GM10847 (cell line): ENCODE measurements around the gene MCTP2.

Experiments used
- POLR2A ChIP-seq: IDR thresholded peaks from 2 replicates; pipeline ENCODE4 v1.6.1; 2011; ENCODE audit not compliant: insufficient read length; ENCODE audit errors: extremely low read depth

The MCTP2 gene

GRCh38 chr15:94487635-94488034 lies 256.3 kb downstream of the MCTP2 start:
- TF ChIP-seq POLR2A, result no peak

- no peak for TF ChIP-seq POLR2A
Observed at GRCh38 chr15:94493176-94493575, 261.8 kb downstream of the MCTP2 start.

DNA sequence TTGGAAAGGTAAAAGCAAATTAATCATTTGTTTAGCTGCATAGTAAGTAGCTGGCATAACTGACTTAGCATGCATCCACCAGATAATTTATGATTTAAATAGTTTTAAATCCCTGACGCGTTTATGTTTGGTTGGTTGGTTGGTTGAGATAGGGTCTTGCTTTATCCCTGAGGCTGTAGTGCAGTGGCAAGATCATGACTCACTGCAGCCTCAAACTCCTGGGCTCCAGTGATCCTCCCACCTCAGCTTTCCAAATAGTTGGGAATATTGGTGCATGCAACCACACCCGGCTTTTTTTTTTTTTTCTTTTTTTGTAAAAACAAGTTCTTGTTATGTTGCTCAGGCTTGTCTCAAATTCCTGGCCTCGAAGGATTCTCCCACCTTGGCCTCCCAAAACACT lies 263.4 kb downstream of the MCTP2 start:
- TF ChIP-seq POLR2A, result no peak

GRCh38 chr15:94503293-94503692 lies 271.9 kb downstream of the MCTP2 start:
- no peak for TF ChIP-seq POLR2A

DNA sequence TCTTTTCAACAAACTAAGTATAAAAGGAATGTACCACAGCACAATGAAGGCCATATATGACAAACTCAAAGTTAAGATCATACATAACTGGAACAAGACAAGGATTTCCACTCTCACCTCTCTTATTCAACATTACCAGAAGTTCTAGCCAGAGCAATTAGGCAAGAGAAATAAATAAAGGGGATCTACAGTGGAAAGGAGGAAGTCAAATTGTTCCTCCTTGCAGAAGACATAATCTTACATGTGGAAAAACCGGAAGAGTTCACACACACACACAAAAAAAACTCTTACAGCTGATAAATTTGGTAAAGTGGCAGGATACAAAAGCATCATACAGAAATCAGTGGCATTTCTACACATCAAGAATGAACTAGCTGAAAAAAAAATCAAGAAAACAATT lies 277.9 kb downstream of the MCTP2 start:
- TF ChIP-seq POLR2A, result no peak

- TF ChIP-seq POLR2A, result no peak
Observed at GRCh38 chr15:94522125-94522524, 290.8 kb downstream of the MCTP2 start.

DNA sequence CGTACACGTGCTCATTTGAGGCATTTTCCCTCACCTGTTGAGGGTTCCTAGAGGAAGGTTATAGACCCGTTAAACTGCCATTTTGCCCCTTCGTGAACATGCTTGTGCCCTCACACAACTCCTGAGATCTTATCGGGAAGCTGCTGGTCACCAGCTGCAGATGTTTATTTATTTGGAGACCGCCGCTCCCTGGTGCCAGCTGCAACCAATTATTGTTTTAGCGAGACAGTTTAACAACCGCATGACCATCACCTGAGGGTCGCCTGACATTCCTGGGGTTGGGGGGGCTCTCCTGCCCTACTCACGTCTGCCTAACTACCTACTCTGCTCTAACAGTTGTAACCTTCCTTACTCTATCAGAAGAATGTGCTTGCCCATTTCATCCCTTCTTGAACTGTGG lies 292.5 kb downstream of the MCTP2 start:
- no peak for TF ChIP-seq POLR2A

DNA sequence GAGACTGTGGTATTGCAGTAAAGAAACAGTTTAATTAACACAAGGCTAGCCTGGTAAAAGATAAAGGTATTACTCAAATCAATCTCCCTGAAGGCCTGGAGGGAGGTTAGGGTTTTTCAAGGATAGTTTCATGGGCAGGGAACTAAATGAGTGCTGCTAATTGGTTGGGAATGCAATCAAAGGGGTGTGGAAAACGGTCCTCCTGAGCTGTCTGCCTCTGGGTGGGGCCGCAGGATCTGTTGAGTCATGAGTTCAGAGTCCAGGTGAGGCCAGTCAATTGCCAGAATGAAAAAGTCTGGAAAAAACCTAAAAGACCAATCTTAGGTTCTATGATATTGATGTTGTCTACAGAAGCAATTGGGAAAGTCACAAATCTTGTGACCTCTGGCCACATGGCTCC lies 293.2 kb downstream of the MCTP2 start:
- no peak for TF ChIP-seq POLR2A

- TF ChIP-seq POLR2A, result no peak
Observed at GRCh38 chr15:94526071-94526689, 294.8 kb downstream of the MCTP2 start.

DNA sequence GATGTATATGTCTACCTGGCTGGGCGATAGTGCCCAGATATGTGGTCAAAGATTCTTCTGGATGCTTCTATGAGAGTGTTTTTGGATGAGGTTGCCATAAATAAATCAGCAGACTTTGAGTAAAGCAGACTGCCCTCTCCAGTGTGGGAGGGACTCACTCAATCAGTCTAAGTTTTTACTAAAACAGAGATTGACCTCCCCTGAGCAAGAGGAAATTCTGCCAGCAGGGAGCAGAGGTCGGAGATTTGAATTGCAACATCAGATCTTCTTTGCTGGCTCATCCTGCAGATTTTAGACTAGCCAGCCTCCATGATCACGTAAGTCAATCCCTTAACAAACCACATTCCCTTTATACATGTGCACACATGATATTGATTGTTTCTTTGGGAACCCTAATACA lies 300.9 kb downstream of the MCTP2 start:
- TF ChIP-seq POLR2A, result no peak
